HG02678 (cell line): Measurements from ENCODE around the gene TRMU.

Source experiments
- ATAC-seq: cut with Tn5 transposase; IDR thresholded peaks from one replicate; pipeline ENCODE4 v1.9.1; 2021; ENCODE audit warnings: mild to moderate bottlenecking, moderate library complexity; ENCODE audit not compliant: unreplicated experiment

The TRMU gene

DNA sequence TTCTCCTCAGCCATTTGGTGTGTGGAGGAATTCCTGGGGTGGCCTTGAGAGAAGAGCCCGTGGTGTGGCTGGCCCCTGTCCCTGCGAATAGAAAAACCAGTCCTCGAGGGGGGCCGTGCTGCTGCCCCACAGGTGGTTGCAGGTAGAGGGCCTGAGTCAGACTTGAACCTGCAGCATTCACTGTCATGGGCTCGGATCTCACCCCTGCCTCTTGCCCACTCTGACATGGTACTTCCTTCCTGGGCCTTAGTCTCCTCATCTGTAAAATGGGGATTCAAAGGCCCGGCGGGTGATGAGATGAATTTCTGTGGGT lies 19.4 kb downstream of the TRMU start:
- ATAC-seq, result no peak

DNA sequence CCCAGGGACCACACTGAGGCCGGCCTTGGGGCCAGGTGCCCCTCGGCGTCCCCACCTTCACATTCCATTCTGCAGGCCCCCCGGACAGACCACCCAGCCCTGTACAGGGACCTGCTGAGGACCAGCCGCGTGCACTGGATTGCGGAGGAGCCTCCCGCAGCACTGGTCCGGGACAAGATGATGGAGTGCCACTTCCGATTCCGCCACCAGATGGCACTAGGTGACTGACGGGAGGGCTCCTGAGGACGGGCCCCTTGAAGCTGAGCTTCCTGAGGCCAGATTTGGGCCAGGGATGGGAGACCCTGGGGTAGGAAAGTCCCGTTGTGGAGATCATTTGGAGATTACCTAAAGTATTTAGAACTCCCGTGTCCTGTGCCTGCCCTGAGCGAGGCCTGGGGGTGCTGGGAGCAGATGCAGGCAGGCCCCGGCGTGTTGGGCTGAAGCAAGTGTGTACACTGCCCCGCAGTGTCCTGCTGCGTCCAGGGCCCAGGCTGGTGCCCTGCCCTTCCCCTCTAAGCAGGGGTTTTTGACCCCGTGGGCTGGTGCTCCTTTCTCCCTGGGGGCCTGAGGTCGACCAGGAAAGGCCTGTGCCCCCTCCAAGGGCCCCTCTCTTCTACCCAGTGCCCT lies 20.0 kb downstream of the TRMU start:
- no peak for ATAC-seq

DNA sequence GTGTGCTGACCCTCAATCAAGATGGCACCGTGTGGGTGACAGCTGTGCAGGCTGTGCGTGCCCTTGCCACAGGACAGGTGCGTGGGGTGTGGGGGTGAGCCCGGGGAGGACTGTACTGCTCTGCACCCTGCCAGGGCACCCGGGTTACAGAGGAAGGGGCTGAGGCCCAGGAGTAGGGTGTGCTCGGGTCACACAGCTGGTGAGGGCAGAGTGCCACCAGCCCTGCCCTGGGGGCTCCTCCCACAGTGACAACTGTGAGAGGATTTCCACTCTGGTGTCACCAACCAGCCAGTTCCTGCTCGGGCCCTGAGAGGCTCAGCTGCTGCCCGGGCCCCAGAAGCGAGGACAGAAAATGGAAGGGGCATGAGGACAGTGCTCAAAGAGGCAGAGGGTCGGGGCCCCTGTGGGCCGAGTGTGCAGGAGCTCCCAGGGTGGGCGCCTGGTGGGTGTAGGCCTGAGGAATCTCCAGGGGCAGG lies 20.5 kb downstream of the TRMU start:
- no peak for ATAC-seq

DNA sequence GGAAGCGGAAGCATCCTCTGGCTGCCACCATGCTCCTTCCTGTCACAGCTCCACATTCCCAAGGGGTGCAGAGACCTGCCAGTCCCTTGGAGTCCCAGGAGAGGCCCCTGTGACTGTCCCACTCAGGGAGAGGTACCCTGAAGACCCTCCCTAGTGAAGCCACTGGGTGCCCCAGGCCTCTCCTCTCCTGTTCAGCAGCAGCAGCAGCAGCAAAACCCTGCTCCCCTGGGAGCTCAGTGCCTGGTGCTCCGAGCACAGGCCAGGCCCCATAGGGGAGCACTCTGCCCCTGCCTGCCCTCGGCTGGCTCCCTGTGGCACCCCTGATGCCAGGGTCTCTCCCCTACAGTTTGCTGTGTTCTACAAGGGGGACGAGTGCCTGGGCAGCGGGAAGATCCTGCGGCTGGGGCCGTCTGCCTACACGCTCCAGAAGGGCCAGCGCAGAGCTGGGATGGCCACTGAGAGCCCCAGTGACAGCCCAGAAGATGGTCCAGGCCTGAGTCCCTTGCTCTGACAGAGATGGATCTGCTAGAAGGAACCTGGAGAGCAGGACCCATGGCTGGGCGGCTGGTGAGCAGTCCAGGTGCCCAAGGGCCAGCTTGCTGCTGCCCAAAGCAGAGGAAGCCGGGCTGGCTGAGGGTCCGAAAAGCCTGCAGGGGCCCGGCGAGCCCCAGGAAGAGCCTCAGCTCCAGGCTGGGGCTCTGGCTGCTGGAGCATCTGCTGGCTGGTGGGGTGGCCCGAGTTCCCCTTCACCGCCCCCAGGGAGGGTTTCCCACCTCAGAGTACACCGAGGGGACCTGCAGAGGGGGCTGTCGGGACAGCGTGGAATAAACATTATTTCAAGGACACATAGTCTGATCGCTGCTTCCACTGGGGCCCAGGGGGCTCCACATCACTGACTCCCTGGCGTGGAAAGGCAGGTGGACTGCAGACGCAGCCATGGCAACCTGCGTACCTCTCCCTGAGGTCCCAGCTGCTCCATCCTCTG lies 21.3 kb downstream of the TRMU start:
- ATAC-seq, result no peak

- ATAC-seq, result no peak
Observed at GRCh38 chr22:46357711-46358520, 22.4 kb downstream of the TRMU start.

DNA sequence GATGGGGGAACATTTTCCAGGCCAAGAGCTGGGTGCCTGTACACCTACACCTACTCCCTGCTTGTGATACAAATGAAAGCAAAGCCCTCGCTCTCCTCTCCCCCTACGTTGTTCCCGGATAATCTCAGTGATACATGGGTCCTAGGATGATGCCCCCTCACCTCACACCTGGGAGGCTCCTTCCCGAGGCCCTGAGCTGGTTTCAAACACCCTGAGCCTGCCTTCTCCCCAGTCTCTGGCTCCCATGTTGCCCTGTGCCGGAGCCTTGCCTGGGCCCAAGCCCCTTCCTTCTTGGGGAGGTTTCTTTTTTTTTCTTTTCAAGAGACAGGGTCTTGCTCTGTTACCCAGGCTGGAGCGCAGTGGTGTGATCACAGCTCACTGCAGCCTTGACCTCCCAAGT lies 23.3 kb downstream of the TRMU start:
- no peak for ATAC-seq

- no peak for ATAC-seq
Observed at GRCh38 chr22:46359362-46359761, 23.8 kb downstream of the TRMU start.

DNA sequence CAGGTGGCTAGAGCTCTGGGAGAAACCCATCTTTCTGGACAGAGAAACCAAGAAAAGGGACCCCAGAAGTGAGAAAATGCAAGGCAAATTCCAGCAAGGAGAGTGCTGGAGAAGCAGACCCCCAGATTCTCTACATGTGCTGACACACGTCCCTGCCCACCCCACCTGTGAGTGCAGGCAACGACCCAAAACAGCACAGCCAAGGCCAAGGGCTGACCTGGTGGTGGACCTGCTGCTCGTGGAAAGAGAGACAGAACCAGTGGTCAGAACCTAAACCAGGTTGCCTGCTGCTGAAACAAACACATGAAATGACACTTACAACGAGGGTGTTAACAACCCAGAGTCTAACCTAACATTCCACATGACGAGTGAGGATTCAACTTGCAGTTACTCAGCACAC lies 24.6 kb downstream of the TRMU start:
- ATAC-seq, result no peak

- ATAC-seq, result no peak
Observed at GRCh38 chr22:46360891-46361290, 25.4 kb downstream of the TRMU start.

GRCh38 chr22:46361826-46362202 lies 26.3 kb downstream of the TRMU start:
- no peak for ATAC-seq

- no peak for ATAC-seq
Observed at GRCh38 chr22:46362203-46362933, 26.9 kb downstream of the TRMU start.

DNA sequence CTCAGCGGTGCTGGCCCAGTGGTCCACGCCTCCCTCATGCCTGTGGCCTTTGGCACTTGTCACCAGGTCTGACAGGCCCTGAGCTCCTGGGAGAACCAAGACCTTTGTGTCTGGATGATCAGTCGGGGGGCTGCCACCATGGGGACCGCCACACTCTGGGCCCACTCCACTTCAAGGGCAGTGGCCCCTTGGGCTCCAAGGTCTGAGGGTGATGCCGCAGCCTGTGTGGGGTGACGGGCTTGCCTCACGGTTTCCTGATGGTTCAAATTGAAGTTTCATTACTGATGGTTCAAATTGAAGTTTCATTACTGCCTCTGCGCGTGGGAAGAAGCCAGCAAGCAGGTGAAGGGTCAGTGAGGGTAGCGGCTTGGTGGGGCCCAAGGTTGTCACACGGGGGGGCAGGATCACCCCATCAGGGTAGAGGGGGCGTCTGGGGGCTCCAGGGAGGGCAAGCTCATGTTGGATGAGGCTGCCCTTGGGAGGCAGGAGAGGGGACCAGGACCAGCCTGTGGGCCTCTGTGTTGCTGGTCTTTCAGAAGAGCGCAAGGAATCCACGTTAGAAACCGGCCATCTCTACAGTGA lies 27.5 kb downstream of the TRMU start:
- no peak for ATAC-seq

DNA sequence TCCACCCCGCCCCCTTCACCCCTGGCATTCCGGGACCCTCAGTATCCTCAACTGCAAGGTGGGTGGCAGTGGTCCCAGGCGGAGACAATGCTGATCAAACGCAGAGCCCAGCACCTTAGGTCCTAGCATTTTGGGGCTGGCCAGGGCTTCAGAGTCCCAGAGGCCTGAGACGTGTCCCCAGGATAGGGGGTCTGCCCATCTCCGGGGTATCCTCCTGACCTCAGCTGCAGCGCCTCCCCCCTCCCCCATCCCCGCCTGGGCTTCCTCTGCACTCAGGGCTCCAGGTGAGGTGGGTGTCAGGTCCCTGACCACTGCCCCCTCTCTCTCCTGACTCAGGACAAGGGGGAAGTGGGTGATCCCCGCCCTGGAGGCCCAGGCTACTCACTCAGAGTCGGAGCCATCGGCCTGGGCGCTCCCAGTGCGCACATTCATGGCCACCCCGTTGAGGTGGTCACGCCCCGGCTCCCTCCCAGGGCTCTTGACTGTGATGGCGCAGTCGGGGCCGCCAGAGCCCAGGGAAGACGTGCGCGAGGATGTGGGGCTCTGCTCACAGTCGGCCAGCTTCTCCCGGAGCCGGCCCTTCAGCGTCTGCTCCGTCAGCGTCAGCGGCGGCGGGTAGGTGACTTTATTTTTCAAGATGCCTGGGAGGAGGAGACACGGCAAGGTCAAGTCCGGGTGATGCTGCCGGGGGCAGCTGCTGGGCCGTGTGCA lies 28.3 kb downstream of the TRMU start:
- ATAC-seq, result no peak

DNA sequence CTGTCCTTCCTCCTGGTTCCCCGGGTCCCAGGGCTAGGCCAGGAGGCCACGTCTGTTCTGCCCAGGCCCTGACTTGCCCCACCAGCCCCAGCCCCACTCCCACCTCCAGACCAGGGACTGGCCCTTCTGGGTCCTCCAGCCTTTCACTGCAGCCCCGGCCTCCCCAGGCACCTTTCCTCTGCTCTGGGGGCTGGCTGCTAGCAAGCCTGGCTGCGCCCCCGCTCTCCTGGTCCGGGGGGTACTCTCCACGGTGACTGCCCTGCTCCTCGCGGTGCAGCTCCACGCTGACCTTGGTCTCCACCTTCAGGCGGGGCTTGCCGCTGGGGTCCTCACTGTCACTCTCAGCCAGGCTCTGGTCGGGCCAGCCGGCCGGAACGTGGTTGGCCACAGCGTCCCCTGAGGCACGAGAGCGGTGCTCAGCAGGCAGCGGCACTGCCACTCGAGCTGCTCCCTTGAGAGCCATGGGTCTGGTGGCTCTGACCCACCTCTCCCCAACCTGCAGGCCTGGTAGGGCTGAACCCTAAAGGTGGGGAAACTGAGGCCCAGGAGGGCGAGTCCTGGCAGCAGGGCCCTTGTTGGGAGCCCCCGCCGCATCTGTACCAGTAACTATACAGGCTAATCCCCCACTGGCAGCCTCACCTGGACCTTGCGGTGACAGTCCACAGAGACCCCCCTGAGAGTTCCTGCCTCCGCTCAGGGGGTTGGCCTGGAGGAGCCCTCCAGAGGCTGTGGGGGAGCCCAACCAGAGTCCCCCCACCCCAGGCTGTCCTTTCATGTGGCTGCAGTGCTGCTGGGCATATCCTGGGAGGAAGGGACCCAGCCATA lies 29.0 kb downstream of the TRMU start:
- ATAC-seq, result no peak

GRCh38 chr22:46365166-46365624 lies 29.7 kb downstream of the TRMU start:
- ATAC-seq, result no peak

DNA sequence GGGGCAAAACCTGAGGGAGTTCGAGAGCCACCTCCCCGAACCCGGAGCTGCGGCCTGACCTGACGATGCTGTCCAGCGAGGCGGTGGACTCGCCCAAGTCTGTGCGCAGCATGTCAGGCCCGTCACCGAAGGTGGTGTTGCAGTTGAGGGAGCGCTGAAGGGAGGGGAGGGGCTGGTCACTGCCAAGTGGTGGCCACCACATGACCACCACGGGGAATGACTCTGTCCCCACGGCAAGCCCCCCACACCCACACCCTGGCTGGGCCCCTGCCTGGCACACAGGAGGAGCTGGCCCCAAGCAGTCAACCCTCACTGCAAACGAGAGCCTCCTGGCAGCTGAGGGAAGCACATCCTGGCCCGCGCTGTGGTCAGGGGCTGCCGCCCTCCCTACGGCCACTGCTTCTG lies 30.8 kb downstream of the TRMU start:
- ATAC-seq, result no peak

- no peak for ATAC-seq
Observed at GRCh38 chr22:46366801-46367706, 31.5 kb downstream of the TRMU start.

DNA sequence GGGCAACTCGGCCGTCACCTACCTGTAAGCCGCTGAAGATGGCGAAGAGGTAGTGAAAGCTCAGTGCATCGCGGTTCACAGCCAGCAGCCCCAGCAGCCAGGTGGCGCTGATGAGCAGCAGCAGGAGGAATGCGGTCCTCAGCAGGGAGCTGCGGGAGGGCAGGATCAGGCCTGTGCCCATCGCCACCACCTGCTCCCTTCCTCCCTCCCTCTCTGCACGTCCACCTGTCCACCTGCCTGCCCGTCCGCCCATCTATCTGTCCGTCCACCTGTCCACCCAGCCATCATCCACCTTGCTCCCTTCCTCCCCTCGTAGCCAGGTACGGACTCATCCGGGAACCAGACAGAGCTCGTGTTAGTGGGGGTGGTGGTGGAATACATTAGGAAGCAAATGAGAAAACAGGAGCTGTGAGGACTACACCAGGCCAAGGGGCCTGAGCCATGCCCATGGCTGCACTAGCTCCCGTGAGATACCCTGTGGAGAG lies 32.2 kb downstream of the TRMU start:
- no peak for ATAC-seq
